Hematopoietic multipotent progenitor cell (in vitro differentiated cells): ENCODE measurements around the gene RUFY3. TPM values are rescaled to one million over a fixed set of nuclear protein-coding genes. Genes with fewer than 3 reads are reported as not detected.
"Not testable (repeated sequence)": the region's sequence is repeated elsewhere in the genome, so short reads cannot be mapped to it uniquely, and the experiment has no call there.

Source experiments
- DNase-seq, 3 donors: peaks; one replicate each; pipeline ENCODE4 v3.0.0-alpha.2; 2011 to 2015; ENCODE audit warnings: low read depth in 2 of 3, low spot score in 2 of 3
- total RNA-seq: library from RNA; depleted of rRNA; stranded (reverse); fragments of >200 nt; gene quantifications from one replicate; pipeline ENCODE4 v1.2.3, GENCODE V29; 2012

The RUFY3 gene
- total RNA-seq, 1 donor = 15.6 TPM

DNA sequence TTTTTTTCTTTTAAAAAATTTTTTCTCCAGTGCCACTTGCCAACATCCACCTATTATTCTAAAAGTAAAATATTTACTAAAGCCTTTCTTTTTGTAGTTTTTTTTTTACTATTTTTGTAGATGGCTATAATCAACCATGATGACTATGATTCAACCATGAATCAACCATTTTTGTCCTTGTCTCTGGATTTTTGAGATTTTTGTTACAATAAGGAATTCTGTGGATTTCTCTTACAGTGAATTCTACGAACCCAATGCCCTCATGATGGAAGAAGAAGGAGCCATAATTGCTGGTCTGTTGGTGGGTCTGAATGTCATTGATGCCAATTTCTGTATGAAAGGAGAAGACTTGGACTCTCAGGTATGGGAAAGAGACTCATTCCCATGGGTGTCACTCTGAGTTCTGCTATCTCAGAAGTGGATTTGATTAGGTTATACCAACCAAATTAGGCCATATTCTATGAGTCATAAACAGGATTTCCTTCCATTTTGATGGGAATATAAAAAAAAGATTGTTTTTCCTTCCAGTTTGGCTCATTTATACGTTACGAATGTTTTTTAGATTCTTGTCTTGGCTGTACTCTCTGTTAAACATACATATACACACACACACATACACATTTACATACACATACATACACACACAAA is 46.7 kb downstream of the RUFY3 start:
- DNase-seq = no peak

DNA sequence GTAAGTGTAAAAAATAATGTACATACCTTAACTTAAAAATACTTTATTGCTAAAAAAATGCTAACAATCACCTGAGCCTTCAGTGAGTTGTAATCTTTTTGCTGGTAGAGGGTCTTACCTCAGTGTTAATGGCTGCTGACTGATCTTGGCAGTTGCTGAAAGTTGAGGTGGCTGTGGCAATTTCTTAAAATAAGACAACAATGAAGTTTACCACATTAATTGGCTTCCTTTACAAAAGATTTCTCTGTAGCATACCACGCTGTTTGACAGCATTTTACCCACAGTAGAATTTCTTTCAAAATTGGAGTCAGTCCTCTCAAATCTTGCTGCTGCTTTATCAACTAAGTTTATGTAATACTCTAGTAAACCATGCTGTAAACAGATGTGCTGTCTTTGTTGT is 47.6 kb downstream of the RUFY3 start:
- DNase-seq = not testable (repeated sequence)

- peak in 2 of 3 donors; percentile 7 to 45 for DNase-seq
Measured at GRCh38 chr4:70772929-70773555, 51.3 kb downstream of the RUFY3 start.

DNA sequence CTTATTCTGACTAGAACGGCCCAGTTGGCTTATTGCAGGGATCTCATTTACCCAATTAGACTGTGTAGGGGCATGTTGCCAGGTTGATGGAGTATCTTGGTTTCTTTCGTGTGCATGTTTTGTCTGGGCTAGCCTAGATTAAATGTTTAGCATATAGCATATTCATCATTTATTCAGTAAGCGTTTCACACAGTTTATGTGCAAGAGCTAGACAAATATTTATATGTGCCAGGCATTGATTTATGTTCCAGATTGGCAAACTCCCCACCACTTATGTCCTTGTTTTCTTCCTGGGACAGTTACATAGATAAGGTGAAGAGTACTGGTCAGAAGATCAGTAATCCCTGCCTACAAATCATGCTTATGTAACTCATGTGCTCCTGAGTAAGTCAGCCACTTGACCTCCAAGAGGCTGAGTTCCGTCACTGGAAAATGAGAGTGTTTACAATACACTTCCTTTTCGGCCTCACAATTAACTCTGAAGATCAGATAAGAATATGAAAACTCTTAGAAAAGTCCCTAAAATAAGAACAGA is 57.2 kb downstream of the RUFY3 start:
- DNase-seq = no peak

- no peak for DNase-seq
Measured at GRCh38 chr4:70783096-70783495, 61.3 kb downstream of the RUFY3 start.

DNA sequence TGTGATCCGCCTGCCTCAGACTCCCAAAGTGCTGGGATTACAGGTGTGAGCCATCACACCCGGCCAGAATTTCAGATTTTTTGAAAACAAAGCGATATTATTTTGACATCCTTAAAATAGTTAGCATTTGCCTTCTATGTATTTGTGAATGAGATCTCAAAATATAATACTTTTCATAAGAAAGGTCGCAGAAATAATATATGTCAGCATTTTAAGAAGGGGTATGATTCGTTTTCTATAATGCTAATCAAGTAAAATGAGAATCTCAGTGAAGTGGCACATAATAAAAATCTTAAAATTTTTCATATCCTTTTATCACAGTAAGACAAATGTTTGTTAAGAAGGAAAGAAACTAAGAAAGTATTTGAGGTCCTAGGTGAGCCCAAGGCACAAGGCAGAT is 65.7 kb downstream of the RUFY3 start:
- DNase-seq = no peak

- no peak for DNase-seq
Measured at GRCh38 chr4:70788733-70789132, 67.0 kb downstream of the RUFY3 start.

- DNase-seq = no peak
Measured at GRCh38 chr4:70793626-70794025, 71.9 kb downstream of the RUFY3 start.

DNA sequence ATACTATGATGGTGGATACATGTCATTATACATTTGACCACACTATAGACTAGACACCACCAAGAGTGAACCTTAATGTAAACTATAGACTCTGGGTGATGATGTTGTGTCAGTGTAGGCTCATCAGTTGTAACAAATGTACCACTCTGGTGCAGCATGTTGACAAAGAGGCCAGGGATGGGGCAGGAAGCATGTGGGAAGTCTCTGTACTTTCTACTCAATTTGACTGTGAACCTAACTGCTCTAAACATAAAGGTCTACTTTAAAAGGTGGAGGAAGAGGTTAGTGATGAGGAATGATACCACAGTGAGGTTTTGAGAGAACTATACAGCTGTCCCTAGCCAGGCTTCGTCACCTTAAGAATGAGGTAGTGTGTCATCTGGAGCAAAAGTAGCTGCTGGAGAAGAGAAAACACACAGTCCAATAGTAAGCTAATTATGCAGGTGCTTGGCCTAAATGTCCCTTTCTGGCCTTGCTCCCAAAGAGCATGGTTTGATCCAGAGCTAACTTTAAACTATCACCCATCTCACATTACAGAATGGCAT is 79.6 kb downstream of the RUFY3 start:
- no peak for DNase-seq

DNA sequence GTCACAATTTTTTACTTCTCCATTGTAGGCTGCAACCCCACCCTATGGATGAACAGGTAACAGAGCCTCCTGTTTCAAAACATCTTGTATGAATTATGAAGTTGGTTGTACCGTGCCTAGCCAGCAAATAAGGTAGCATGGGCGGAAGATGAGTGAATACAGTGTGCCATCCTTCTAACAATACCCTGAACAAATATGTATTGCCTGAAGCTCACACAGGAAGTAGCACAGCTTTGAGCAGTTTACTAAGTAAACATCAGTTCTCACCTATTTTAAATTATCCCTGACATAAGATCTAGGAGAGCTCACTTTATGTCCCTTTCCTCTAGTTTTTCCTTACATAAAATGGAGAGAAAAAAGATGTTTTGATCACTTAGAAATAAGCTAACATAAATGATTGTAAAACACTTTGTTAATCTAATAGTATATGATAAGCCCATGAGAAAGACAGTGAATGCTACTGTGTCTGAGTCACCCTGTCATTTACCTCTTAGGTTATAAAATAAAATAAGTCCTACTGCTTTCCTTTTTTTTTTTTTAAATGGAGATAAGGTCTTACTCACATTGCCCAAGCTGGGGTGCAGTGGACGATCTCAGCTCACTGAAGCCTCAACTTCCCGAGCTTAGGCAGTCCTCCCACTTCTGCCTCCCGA is 81.3 kb downstream of the RUFY3 start:
- DNase-seq = no peak

DNA sequence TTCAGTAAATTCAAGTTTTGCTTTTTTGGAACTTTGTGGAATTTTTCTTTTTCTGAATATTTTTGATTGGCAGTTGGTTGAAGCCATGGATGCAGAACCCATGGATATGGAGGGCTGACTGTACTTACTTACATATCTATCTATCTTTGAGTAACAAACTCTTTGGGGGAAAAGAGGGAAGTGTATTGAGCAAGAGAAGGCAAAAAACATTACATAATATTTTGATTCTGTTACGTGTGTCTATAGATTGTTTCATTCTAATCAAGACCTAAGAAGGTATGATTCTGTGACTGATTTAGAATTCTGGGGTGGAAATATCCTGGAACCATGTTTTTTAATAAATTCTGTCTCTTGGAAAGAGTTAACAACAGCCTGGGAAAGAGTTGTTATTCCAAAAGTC is 86.4 kb downstream of the RUFY3 start:
- DNase-seq = no peak

- no peak for DNase-seq
Measured at GRCh38 chr4:70815370-70815769, 93.6 kb downstream of the RUFY3 start.

- no peak for DNase-seq
Measured at GRCh38 chr4:70816894-70817293, 95.1 kb downstream of the RUFY3 start.

- peak in 1 of 3 donors; percentile 16 for DNase-seq
Measured at GRCh38 chr4:70818173-70818855, 96.5 kb downstream of the RUFY3 start.

GRCh38 chr4:70818921-70819320 is 97.2 kb downstream of the RUFY3 start:
- no peak for DNase-seq

DNA sequence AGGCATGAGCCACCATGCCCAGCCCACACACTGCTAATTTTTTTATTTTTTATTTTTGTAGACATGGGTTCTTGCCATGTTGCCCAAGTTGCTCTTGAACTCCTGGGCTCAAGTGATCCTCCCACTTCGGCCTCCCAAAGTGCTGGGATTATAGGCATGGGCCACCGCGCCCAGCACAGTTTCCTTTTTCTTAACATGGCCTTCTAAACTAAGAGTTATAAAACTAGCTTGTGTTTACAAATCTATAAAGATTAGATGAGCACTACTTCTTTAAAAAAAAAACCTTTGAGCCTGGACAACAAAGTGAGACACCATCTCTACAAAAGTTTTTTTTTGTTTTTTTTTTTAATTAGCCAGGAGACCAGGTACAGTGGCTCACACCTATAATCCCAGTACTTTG is 107.3 kb downstream of the RUFY3 start:
- DNase-seq = no peak

- no peak for DNase-seq
Measured at GRCh38 chr4:70829492-70829891, 107.7 kb downstream of the RUFY3 start.

- no peak for DNase-seq
Measured at GRCh38 chr4:70830054-70830453, 108.3 kb downstream of the RUFY3 start.

DNA sequence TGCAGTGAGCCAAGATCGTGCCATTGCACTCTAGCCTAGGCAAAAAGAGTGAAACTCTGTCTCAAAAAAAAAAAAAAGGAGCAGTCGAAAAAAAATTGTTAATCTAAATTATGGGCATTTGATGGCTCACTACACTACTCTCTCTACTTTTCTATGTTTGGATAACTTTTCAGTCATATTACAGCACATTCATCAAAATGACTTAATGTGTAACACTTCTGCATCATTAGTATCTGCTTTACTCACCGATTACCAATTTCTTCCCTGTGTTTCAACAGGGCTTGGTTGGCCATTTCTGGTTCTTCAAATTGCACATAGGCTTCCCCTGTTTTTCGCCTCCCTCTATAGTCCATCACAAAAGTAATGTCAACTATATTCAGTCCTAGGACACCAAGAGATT is 109.5 kb downstream of the RUFY3 start:
- DNase-seq = no peak

GRCh38 chr4:70833675-70834074 is 111.9 kb downstream of the RUFY3 start:
- DNase-seq = no peak

GRCh38 chr4:70836081-70836480 is 114.3 kb downstream of the RUFY3 start:
- DNase-seq = no peak
